Activated T-cell treated with anti-CD3 and anti-CD28 coated beads for 4 hours (primary cell): ENCODE results near the gene NOP9.

Source experiments
- DNase-seq: peaks from one replicate; pipeline ENCODE4 v3.0.0-alpha.2; 2020

Gene NOP9

GRCh38 chr14:24356208-24356607, 56.6 kb downstream of the NOP9 start:
- no peak for DNase-seq
